Prostate gland (tissue), 2 donors: Measurements from ENCODE around the gene KCNJ3. TPM values are rescaled to one million over a fixed set of nuclear protein-coding genes. Genes with fewer than 3 reads are reported as not detected.

ENCODE experiments used
- DNase-seq: peaks from one replicate; pipeline ENCODE4 v3.0.0-alpha.2; 2019; ENCODE audit warnings: low spot score
- H3K27ac ChIP-seq, 2 donors: fragments of 200-600 bp; sonication (generic); 2 replicates each; pipeline ENCODE4 v1.5.1; 2017 to 2019
- H3K27me3 ChIP-seq: fragments of 200-600 bp; sonication (generic); replicated peaks from 2 replicates; pipeline ENCODE4 v1.5.1; 2019; ENCODE audit not compliant: insufficient read depth
- H3K36me3 ChIP-seq, 2 donors: fragments of 200-600 bp; sonication (generic); 1 replicate in 1 of 2; 2 replicates in 1 of 2; pipeline versions ENCODE4 v1.5.1 to v1.8.1; 2017 to 2019
- H3K4me1 ChIP-seq: fragments of 200-600 bp; sonication (generic); replicated peaks from 2 replicates; pipeline ENCODE4 v1.5.1; 2019
- H3K4me3 ChIP-seq, 2 donors: fragments of 200-600 bp; sonication (generic); 2 replicates each; pipeline ENCODE4 v1.5.1; 2017 to 2019
- H3K9me3 ChIP-seq: fragments of 200-600 bp; sonication (generic); 2 replicates; pipeline ENCODE4 v1.5.1; 2017
- CTCF ChIP-seq, 4 experiments: fragments of 200-600 bp in 2 of 4; fragments of 450-650 bp in 2 of 4; sonication (generic) in 2 of 4; IDR thresholded peaks; 1 replicate in 3 of 4; 2 replicates in 1 of 4; pipeline ENCODE4 v1.5.1; 2016 to 2019; ENCODE audit warnings: antibody characterized with exemption in 4 of 4, mild to moderate bottlenecking in 2 of 4, moderate library complexity in 2 of 4
- POLR2A ChIP-seq: fragments of 450-650 bp; IDR thresholded peaks from one replicate; pipeline ENCODE4 v1.6.1; 2016; ENCODE audit warnings: antibody characterized with exemption, mild to moderate bottlenecking
- POLR2AphosphoS5 ChIP-seq: sonication (generic); formaldehyde crosslinking; IDR thresholded peaks from one replicate; pipeline ENCODE4 v1.6.1; 2017; ENCODE audit warnings: antibody characterized with exemption
- WGBS: methylation state at CpG from one replicate; pipeline ENCODE4 v1.1.5; 2018; 5-methylcytosine and 5-hydroxymethylcytosine counted together
- intact Hi-C: fragments of 100-400 bp; cut with DNase I; formaldehyde crosslinking; loops from one replicate; pipeline ENCODE4 v1.14.2; 2022
- total RNA-seq, 2 donors: library from RNA; depleted of rRNA; stranded (reverse); fragments of >200 nt; gene quantifications; one replicate each; pipeline ENCODE4 v1.1.0, GENCODE V29; 2016

The KCNJ3 gene
- total RNA-seq, 2 donors from 2014 or later, result 2.7 to 8.8 TPM

- no peaks in the 10 kb centered on the region for H3K4me1 ChIP-seq
- WGBS, result 52% methylated on average over 2 of the region's 2 CpGs
- intact Hi-C loops, result no loop called here
- H3K27ac ChIP-seq, result no peak overlapping the region
- H3K36me3 ChIP-seq, result no peaks in the 10 kb centered on the region
- H3K4me3 ChIP-seq, result no peak overlapping the region
- no peaks in the 10 kb centered on the region for H3K9me3 ChIP-seq
- DNase-seq, result no peak
- TF ChIP-seq POLR2AphosphoS5, result no peak
- TF ChIP-seq CTCF (IDR thresholded peaks at IDR 0.05), result no peak
- TF ChIP-seq POLR2A, result no peak
- H3K27me3 ChIP-seq, result no peaks in the 10 kb centered on the region
Observed at GRCh38 chr2:154836632-154837031, 138.1 kb downstream of the KCNJ3 start.

- no peaks in the 10 kb centered on the region for H3K36me3 ChIP-seq
- no peak overlapping the region for H3K27ac ChIP-seq
- no peaks in the 10 kb centered on the region for H3K4me1 ChIP-seq
- no peaks in the 10 kb centered on the region for H3K27me3 ChIP-seq
- 59% methylated on average over 2 of the region's 2 CpGs for WGBS
- no peaks in the 10 kb centered on the region for H3K9me3 ChIP-seq
- intact Hi-C loops, result no loop called here
- no peak for DNase-seq
- no peak for TF ChIP-seq POLR2AphosphoS5
- TF ChIP-seq CTCF (IDR thresholded peaks at IDR 0.05), result no peak
- TF ChIP-seq POLR2A, result no peak
- H3K4me3 ChIP-seq, result no peak overlapping the region
Observed at GRCh38 chr2:154837035-154837434, 138.5 kb downstream of the KCNJ3 start.

- intact Hi-C loops, result no loop called here
Observed at GRCh38 chr2:154844513-154844912, 146.0 kb downstream of the KCNJ3 start.

GRCh38 chr2:154846842-154847241, 148.3 kb downstream of the KCNJ3 start:
- DNase-seq, result no peak
- Histone ChIP-seq H3K27ac (no peak overlapping the region), H3K4me3 (no peak overlapping the region), H3K9me3 (no peaks in the 10 kb centered on the region), H3K27me3 (no peaks in the 10 kb centered on the region), H3K36me3 (no peaks in the 10 kb centered on the region), H3K4me1 (no peaks in the 10 kb centered on the region)
- 5% methylated on average over 1 of the region's 1 CpG for WGBS
- intact Hi-C loops, result no loop called here
- TF ChIP-seq POLR2AphosphoS5 (no peak), CTCF (IDR thresholded peaks at IDR 0.05) (no peak), POLR2A (no peak)

More at GRCh38 chr2:154844513-154844912, 146.0 kb downstream of the KCNJ3 start:
- H3K27me3 ChIP-seq, result no peaks in the 10 kb centered on the region
- no peaks in the 10 kb centered on the region for H3K9me3 ChIP-seq
- no peak for DNase-seq
- H3K4me1 ChIP-seq, result no peaks in the 10 kb centered on the region
- H3K4me3 ChIP-seq, result no peak overlapping the region
- TF ChIP-seq POLR2AphosphoS5, result no peak
- TF ChIP-seq CTCF (IDR thresholded peaks at IDR 0.05), result no peak
- no peak for TF ChIP-seq POLR2A
- no peaks in the 10 kb centered on the region for H3K36me3 ChIP-seq
- WGBS, result 88% methylated on average over 7 of the region's 7 CpGs
- H3K27ac ChIP-seq, result no peak overlapping the region

- no peak overlapping the region for H3K4me3 ChIP-seq
- TF ChIP-seq POLR2AphosphoS5, result no peak
- no peak for TF ChIP-seq POLR2A
- TF ChIP-seq CTCF (IDR thresholded peaks at IDR 0.05), result no peak
- WGBS, result 81% methylated on average over 3 of the region's 3 CpGs
- no peaks in the 10 kb centered on the region for H3K36me3 ChIP-seq
- H3K9me3 ChIP-seq, result no peaks in the 10 kb centered on the region
- no peaks in the 10 kb centered on the region for H3K4me1 ChIP-seq
- H3K27me3 ChIP-seq, result no peaks in the 10 kb centered on the region
- no peak overlapping the region for H3K27ac ChIP-seq
- intact Hi-C loops, result no loop called here
- no peak for DNase-seq
Observed at GRCh38 chr2:154849482-154849881, 151.0 kb downstream of the KCNJ3 start.
